HL-60/S4 treated with phorbol 12-myristate 13-acetate at 8.2 ng/mL for 4 days and 3 days (cell line): ENCODE results near the gene LUC7L2.
"Not testable (repeated sequence)": the region's sequence is repeated elsewhere in the genome, so short reads cannot be mapped to it uniquely, and the experiment has no call there.

Source experiments
- in situ Hi-C: fragments of 300-500 bp; cut with MboI; formaldehyde crosslinking; loops from 2 replicates; pipeline ENCODE4 v1.15.0; 2022; ENCODE audit warnings: low sequenced_read_pairs

Gene LUC7L2

DNA sequence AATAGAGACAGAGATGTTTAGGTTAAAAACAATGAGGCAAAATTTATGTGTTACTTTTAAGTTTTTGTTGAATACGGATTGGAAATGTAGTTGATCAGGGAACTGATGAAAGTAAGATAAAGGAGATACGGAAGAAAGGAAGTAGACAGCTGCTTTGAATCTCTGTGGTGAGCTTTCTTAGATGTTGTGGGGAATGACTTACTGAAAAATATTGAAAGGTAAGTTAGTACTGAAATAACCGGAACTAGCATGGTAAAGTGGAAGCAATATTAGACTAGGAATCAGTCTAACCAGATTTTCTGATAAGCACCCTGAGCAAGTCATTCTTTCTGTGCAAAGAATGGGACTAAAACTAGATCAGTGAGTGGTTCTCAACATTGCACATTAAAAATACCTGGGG, 34.8 kb downstream of the LUC7L2 start:
- in situ Hi-C loops, result no loop called here

DNA sequence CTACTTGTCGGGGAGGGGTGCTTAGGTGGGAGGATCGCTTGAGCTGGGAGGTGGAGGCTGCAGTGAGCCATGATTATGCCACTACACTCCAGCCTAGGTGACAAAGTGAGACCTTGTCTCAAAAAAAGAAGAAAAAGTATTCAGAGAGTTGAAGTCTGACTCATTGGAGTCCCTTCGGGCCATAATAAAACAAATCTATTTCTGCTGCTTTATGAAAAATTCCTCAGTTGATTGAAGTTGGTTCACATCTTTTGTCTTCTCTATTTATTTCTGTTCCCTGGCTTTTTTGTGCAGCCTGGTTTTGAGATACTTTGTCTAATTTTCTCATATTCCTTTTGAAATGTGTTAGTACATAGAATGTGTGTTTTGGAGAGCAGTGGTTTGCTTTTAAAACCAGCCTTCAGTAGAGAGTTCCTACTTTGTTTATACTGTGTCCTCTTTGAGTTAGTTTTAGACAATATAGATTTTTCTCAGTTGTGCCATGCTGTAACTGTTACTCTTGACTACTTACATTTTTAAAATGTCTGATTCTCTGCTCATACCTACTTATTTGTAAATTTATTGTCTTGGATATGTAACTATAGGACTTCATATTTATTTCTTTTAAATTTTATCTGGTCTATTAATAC, 36.7 kb downstream of the LUC7L2 start:
- in situ Hi-C loops, result no loop called here

DNA sequence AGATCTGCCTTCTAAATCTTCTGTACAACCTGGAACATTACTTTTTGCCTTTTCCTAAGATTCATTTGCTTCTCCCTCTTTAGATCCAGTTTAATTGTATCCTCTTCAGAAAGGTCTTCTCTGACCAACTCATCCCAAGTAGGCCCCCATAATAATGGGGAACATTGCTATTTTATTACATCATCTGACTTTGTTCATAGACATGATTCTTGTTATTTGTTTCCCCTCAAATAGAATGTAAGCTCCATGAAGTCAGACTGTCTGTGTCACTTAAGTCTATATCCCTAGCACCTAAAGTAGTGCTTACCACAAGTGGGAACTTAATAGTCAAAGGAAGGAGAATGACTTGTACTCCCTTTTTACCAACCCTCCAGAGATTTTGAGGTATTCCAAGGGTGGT, 37.5 kb downstream of the LUC7L2 start:
- in situ Hi-C loops, result no loop called here

DNA sequence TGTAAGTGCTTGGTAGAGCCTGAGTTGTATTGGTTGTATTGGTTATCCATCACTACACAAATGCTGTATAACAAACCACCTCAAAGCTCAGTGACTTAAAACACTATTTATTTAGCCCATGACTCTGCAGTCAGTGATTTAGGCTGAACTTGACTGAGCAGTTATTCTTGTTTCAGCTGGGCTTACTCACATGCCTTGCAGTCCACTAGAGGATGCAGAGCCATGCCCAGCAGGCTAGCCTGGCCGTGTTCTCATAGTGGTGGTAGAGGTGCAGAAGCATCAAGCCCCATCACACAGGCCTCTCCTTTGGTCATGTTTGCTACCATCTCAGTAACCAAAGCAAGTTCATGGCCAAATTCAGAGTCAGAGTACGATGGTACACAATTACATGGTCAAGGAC, 43.9 kb downstream of the LUC7L2 start:
- in situ Hi-C loops, result no loop called here

DNA sequence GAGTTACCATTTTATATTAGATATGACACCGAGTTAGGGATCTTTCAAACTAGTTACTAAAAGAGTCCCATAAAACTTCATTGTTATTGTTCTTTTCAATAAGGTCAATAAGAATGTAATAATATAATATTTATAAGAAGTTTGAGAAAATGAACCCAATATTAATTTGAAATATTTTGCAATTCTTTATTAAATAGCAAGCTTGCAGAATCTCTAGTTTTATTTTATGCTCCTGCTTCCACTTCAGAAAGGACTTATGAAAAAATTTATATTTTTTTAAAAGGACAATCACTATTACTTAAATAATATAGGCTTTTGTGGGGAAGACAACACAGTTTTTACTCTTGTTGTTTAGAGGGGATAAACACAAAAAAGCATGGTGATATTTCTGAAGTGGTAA, 47.9 kb downstream of the LUC7L2 start:
- in situ Hi-C loops, result no loop called here

DNA sequence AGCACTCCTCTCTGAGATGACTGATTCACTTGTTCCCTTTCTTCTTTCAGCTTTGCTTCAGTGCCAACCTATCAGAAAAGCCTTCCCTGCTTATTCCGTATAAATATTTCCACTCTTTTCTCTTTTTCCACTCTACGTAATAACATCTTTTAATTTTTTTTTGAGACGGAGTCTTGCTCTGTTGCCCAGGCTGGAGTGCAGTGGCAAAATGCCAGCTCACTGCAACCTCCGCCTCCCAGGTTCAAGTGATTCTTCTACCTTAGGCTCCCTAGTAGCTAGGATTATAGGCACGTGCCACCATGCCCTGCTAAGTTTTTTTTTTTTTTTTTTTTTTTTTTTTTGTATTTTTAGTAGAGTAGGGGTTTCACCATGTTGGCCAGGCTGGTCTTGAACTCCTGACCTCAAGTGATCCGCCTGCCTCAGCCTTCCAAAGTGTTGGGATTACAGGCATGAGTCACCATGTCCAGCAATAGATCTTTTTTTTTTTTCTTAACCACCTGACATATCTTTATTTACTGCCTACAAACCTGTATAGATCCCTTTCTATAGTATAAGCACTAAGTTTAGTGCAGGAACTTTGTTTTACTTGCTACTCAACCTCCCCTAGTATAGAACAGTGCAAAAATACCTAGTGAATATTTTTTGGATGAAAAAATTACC, 55.2 kb downstream of the LUC7L2 start:
- in situ Hi-C loops, result not testable (repeated sequence)

DNA sequence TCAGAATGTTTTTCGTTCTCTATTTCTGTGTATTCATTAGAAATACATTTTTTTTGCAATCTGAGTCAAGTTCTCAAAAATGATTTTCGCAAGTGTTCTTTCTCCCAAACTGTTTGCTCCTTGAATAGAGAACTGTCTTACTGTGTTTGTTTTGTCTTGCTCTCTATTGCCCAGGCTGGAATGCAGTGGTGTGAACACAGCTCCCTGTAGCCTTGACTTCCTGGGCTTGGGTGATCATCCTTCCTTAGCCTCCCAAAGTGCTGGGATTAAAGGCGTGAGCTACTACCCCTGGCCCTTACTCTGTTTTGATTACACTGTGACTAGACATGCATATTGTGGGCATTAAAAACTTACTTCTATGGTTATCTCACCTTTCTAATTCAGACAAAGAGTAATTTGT, 56.7 kb downstream of the LUC7L2 start:
- in situ Hi-C loops, result no loop called here

DNA sequence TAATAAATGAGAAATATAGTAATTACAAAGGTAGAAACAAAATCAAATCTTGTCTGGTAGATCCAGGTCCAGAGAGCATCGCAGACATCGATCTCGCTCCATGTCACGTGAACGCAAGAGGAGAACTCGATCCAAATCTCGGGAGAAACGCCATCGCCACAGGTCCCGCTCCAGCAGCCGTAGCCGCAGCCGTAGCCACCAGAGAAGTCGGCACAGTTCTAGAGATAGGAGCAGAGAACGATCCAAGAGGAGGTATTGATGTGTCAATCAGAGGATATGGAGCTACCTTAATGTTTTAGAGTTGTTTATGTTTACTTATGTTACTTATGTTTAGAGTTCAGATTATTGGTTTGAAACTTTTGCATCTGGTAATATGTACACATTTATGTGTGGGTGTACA, 57.8 kb downstream of the LUC7L2 start:
- in situ Hi-C loops, result no loop called here

DNA sequence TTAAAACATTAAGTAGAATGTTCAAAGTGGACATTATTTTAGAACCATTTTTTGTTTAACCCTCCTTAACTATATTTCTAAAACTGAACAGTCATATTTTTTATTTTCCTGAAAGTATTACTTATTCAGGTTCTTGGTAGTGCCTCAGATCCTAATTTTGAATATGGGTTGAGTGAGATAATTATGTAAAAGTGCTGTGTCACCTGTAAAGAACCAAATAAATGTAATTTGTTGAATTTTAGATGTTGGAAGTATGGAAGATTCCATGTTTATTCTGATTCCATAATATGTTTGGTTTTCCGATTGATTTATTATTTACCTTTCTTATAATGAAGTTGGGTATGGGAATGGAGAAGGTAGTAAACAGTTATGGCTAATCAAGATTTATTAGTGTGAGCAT, 61.4 kb downstream of the LUC7L2 start:
- in situ Hi-C loops, result no loop called here

DNA sequence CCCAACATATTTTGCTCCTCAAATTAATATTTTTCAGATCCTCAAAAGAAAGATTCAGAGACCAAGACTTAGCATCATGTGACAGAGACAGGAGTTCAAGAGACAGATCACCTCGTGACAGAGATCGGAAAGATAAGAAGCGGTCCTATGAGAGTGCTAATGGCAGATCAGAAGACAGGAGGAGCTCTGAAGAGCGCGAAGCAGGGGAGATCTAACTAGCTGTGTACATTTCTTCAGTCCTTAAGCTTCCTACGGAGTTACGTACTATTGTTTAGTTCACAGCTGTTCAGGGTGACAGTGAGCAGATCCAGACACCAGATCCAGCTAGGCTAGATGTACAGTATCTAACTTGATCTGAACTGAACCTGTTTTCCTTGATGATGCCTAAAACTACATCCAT, 62.4 kb downstream of the LUC7L2 start:
- in situ Hi-C loops, result no loop called here

DNA sequence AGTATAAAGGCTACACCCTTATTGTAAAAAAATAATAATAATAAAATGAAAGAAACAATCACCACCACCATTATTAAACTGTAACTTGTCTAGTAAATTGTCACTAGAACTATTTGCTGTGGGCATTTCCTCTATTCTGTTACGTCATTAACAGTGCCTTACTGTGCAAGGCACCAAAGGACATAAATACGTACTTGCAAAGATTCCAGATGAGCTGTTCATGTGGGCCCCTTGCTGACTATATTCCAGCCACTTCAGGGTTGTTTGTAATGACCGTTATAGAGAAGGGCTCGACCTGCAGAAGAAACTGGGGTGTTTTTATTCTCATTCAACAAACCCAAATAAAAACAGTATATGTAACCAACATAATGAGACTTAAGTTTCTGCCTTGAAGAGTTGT, 63.4 kb downstream of the LUC7L2 start:
- in situ Hi-C loops, result no loop called here

DNA sequence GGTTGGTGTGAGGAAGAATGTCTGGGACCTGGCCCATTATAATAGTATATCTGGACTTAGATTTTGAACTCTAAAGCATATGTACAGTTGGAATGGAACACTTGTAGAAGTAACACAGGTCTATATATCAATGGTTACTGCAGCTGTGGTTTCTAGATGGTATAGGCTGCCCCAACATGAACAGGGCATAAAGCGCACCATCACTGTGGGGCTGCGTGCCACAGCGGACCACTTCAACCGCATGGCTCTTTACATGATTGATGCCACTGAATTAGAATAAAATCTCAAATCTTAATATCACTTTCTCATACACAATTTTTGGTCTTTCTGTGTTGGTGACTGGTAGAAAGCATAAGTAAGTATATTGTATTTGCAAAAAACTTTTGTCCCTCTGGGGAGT, 64.3 kb downstream of the LUC7L2 start:
- in situ Hi-C loops, result no loop called here

DNA sequence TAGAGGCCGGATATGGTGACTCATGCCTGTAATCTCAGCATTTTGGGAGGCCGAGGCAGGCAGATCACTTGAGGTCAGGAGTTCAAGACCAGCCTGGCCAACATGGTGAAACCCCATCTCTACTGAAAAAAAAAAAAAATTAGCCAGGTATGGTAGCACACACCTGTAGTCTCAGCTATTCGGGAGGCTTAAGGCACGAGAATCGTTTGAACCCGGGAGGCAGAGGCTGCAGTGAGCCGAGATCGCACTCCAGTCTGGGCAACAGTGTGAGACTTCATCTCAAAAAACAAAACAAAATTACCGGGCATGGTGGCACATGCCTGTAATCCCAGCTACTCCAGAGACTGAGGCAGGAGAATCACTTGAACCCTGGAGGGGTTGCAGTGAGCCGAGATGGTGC, 66.0 kb downstream of the LUC7L2 start:
- in situ Hi-C loops, result not testable (repeated sequence)

DNA sequence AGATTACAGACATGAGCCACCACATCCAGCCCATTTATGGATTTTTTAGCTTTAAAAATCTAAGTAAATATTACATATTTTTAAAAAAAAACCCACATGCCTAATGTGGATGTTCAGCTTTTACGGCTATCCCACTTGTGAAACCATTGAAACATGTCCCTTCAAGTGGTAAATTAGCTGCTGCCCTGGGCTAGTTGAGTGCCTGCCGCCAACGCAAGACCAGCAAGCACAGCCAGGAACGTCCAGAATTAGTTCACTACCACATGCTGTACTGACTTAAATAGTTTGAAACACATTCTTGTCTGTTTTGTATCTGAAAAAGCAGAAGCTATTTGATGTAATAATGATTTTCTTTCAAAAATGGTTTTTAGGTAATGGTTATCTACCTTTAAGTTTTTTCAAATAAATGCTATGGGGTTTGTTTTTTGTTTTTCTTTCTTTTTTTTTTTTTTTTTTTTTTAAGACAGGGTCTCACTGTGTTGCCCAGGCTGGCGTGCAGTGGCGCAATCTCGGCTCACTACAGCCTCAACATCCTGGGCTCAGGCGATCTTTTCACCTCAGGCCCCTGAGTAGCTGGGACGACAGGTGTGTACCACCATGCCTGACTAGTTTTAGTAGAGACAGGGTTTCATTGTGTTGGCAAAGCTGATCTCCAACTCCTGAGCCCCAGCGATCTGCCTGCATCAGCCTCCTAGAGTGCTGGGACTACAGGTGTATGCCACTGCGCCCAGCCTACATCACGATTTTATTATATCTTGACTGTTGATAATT, 66.7 kb downstream of the LUC7L2 start:
- in situ Hi-C loops, result no loop called here

DNA sequence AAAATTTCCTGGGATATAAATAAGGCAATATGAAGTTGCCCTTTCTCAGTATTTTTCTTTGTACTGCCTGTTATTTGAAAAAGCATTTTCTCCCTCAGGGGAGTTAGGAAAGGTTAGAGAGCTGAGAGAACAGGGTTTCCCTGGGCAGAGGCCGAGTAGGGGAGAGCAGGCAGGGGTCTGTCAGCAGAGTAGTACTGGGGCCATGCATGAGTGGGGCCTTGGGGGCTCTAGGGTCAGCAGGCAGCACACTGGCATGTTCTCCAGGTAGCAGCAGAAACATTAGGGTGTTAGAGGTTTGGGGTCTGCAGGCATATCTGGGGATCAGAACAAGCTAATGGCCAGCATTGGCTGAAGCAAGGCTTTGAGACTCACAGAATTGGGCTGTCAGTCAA, 67.3 kb downstream of the LUC7L2 start:
- in situ Hi-C loops, result no loop called here

DNA sequence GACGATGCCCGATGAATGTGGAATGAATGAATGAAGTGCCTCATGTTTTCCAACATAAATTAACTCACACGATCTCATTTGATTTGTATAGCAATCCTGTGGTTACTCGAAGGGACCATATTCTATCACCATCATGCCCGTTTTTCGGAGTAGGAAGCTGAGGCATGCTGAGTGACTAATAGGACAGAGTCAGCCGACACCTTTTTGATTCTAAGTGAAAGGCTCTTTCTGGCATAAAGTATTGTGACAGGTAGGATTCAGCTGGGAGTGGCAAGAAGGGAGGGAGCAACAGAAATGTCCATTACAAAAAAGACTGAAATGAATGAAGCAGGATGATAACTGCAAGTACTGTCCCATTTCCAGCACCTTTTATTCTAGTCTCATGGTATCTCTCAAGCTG, 68.1 kb downstream of the LUC7L2 start:
- in situ Hi-C loops, result no loop called here

DNA sequence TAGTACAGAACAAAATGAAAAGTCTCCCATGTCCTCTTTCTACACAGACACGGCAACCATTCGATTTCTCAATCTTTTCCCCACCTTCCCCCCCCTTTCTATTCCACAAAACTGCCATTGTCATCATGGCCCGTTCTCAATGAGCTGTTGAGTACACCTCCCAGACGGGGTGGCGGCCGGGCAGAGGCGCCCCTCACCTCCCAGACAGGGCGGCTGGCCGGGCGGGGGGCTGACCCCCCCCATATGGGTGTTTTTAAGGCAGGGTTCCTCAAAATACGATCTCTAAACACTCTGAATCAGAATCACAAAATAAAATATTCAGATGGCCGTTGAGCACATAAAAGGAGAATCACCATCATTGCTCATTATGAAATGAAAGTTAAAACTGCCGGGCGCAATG, 70.0 kb downstream of the LUC7L2 start:
- in situ Hi-C loops, result not testable (repeated sequence)

DNA sequence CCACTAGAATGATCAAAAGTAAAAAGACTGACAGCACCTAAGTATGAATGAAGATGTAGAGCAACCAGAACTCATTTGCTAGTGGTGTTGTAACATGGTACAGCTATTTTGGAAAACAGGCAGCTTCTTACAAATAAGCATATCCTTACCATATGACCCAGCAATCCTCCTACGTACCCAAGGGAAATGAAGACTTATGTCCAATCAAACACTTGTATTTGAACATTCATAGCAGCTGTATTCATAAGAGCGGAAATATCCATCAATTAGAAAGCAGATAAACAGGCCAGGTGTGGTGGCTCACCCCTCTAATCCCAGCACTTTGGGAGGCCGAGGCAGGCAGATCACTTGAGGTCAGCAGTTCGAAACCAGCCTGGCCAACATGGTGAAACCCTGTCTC, 70.7 kb downstream of the LUC7L2 start:
- in situ Hi-C loops, result no loop called here

DNA sequence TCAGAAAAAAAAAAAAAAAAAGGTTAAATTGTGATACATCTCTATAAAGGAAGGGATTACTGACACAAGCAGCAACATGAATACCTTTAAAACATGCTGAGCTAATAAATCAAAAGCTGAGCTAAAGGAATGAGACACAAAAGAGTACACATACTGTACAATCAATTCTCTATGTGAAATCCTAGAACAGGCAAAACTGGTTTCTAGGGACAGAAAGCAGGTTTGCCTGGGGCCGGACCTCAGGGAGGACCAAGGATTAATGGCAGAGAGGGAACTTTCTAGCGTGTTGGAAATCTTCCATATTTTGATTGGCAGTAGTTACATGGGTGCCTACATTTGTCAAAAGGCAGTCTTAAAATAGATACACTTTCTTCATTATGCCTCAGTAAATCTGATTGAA, 71.3 kb downstream of the LUC7L2 start:
- in situ Hi-C loops, result no loop called here

DNA sequence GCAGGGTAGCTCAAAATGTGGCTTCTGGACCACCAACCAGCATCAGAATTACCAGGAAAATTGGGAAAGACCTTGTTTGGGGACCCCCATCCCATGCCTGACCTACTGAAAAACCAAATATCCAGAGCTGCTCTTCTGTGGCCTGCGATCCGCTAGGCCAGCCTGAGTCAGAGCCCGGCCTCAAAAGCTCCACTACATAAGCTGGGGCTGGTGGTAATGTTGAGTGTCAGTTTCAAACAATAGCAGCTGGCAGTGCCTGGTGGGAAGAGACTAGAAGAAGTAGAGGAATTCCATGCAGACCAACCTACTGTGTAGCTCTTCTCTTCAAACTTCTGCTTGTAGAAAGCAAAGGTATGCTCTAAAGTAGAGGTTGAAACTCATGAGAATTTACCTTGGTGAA, 71.8 kb downstream of the LUC7L2 start:
- in situ Hi-C loops, result no loop called here

DNA sequence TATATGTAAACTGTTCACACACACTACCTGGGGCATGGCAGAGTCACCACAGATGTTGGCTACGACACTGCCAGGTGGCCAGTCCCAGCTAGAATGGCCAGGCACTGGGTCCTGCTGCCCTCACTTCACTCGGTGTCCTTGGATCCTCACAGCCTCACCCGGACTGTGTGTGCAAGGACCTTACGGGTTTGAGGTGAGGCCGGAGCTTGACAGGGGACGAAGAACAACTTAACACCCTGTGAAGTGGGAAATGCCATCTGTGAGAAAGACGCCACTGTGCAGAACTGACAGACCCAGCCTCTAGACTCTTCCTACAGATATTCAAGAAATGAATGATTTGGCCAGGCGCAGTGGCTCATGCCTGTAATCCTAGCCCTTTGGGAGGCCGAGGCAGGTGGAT, 77.1 kb downstream of the LUC7L2 start:
- in situ Hi-C loops, result no loop called here

DNA sequence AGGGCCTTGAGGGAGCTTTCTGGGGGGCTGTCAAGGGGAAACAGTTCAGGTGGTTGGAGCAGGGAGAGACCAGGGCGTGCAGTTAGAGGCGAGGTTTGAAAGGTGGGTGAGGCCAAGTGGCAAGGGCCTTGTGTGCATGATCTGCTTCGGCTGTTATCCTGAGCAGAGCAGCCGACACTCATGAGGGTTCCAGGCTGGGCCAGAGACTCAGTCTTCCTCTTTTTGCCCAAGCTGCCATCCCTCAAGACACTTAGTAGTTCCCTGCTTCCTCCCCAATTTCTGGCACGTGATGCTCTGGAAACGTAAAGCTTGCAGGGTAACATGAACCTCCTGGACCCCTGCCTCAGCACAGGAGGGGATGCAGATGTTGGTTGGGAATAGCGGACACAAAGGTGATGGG, 79.7 kb downstream of the LUC7L2 start:
- in situ Hi-C loops, result no loop called here
